ENCODE results near the gene ARMH1.

GRCh38 chr1:44661781-44662682, 12.5 kb upstream of the ARMH1 start:
- TF ChIP-seq CTCF (IDR thresholded peaks at IDR 0.05 in 8 of 11, conservative IDR thresholded peaks at IDR 0.05 in 3 of 11), result no peak
- TF ChIP-seq POLR2A (IDR thresholded peaks at IDR 0.05), result no peak

Measured in spleen (tissue), 7 donors.